GM13977 (cell line): ENCODE data around the gene DCT.
A peak's percentile ranks its signal among the peaks of the same experiment; 100 is the strongest.

Source experiments
- DNase-seq: peaks from one replicate; pipeline ENCODE4 v3.0.0; 2012; ENCODE audit warnings: low spot score
- in situ Hi-C: fragments of 300-500 bp; cut with MboI; formaldehyde crosslinking; loops from one replicate; pipeline ENCODE4 v1.12.0; 2022; ENCODE audit warnings: low sequenced_read_pairs, low pct_unique_long_range_greater_than_20kb, mixed read lengths, inconsistent platforms; ENCODE audit not compliant: unreplicated experiment
- TF ChIP-seq, protein P1 (sequence below): IDR thresholded peaks from 2 replicates; pipeline ENCODE4 v1.5.1; 2012; ENCODE audit warnings: mild to moderate bottlenecking, control low read depth; ENCODE audit not compliant: insufficient read depth; ENCODE audit errors: extremely low read depth, missing control alignments

DCT gene

DNA sequence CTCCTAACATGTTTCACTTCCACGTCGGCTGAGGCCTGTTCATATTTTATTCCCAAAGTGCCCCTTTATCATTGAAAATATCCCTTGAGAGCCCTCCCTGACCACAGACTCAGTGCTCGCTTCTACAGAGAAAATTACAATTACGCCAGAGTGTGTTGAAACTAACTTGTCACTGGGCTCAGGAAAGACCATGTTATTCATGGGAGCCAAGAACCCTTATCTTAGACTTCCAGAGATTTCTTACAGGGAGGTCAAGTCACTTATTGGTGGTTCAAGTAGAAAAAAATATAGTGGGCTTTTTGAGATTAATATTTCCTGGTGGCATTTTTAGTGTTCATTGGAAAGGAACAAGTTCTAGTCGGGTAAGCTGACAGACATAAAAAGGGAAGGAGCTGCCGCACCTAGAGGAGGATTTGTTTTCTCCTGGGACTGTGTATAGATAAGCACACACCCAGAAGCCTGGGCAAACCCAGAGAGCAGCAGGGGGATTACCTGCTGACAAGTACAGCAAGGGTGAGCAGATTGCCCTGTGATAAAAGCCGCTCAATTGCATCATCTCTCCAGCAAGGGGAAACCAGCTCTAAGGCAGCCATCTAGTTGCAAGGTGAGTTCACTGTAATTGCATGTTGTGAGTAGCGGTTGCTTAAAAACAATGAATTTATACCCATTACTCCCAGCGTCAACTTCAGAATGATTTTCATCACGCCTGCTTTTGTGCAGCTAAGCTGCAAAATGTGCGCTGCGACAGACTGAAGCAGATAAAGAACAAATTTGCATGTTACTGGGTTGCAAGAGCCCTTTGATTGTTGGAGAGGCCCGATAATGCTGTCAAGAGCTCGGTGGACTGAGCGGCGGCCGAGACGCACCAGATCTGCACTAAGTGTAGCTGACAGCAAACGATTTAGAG, 46.2 kb downstream of the DCT start:
- TF ChIP-seq, protein P1, sequence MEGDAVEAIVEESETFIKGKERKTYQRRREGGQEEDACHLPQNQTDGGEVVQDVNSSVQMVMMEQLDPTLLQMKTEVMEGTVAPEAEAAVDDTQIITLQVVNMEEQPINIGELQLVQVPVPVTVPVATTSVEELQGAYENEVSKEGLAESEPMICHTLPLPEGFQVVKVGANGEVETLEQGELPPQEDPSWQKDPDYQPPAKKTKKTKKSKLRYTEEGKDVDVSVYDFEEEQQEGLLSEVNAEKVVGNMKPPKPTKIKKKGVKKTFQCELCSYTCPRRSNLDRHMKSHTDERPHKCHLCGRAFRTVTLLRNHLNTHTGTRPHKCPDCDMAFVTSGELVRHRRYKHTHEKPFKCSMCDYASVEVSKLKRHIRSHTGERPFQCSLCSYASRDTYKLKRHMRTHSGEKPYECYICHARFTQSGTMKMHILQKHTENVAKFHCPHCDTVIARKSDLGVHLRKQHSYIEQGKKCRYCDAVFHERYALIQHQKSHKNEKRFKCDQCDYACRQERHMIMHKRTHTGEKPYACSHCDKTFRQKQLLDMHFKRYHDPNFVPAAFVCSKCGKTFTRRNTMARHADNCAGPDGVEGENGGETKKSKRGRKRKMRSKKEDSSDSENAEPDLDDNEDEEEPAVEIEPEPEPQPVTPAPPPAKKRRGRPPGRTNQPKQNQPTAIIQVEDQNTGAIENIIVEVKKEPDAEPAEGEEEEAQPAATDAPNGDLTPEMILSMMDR, result no peak
- DNase-seq, result peak; percentile 6
- in situ Hi-C loops, result loop anchor here (10.0 kb wide), 1 partner anchor 181 kb away; no protein-coding TSS in a partner anchor

DNA sequence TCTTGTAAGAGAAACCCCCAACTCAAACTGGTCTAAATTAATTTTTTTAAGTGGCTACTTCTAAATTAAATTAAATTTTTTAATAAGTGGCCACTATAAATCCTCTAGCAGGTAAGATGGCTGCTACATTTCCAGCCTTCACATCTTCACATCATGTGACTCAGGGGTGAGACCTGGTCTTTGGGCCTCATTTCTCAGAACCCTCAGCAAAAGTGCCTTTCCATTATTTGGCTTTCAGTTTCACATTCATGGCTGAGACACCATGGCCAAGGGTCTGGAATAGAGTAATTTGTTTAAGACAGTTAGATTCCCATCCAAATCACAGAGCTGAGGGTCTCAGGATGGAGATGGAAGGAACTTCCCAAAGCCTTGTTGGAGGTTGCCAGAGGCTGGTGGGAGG, 47.5 kb downstream of the DCT start:
- in situ Hi-C loops, result loop anchor here (10.0 kb wide), 1 partner anchor 183 kb away; no protein-coding TSS in a partner anchor
- TF ChIP-seq, protein P1, result no peak
- DNase-seq, result no peak

DNA sequence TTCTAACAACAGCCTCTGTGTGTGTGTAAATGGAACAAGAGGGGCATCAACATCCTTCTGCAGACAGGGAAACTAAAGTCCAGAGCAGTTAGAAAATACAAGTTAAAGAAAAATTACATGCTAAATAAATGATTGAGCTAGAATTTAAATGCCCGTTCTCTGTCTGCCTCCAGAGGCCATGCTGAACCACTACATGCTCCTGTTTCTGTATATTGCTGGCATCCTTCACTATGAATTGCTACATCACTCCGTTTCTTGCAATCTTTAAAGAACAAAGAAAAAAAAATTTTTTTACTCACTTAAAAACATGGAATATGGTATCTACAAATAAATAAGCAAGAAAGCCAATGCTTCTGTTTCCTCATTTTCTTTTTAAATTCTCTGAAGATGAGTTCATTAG, 47.9 kb downstream of the DCT start:
- in situ Hi-C loops, result loop anchor here (10.0 kb wide), 1 partner anchor 183 kb away; no protein-coding TSS in a partner anchor
- TF ChIP-seq, protein P1, result no peak
- DNase-seq, result no peak

DNA sequence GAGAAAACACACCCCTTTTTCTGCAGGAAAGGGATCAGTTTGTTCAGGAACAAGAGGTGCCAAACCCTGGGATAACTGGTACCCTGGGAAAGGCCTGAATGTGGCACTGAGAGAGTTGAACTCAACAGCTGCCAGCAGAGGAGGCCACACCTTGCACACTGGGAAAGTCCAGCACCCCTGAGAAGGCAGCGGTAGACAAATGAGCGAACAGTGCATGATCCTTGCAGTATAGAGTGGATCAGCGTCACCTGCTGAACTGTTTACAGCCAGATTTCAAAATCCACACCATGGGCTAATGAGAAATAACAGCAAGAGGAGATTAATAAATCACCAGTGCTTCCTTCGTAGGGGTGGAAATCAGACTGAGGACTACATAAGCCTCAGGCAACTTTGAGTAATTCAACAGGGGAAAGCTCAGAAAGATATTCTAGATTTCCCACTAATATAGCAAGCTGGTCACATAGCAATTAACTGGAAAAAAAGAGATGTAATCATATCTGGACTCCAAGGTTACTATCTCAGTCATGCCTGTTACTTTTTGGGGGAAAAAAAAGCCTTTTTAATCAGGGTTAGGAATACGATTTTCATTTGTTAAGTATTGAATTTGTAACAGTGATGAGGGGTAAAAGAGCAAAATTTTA, 52.0 kb downstream of the DCT start:
- DNase-seq, result no peak
- TF ChIP-seq, protein P1, result no peak
- in situ Hi-C loops, result no loop called here

DNA sequence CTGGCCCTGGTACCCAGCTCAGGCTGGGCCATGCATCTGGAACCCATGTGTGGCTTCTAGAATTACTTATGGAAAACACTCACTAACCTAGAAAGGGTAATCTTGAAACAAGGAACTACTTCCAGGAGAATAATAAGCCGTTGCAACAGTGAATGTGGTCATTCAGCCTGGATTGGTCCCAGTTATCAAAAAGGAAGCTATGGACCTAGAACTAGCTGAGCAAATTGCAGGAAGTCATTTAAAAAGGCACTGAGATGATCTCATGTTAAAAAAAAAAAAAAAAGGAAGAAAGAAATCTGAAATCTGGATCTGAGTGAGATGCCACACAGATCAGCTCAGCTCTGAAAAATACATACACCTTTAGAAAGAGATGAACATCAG, 59.6 kb downstream of the DCT start:
- no peak for DNase-seq
- TF ChIP-seq, protein P1, result no peak
- in situ Hi-C loops, result no loop called here

DNA sequence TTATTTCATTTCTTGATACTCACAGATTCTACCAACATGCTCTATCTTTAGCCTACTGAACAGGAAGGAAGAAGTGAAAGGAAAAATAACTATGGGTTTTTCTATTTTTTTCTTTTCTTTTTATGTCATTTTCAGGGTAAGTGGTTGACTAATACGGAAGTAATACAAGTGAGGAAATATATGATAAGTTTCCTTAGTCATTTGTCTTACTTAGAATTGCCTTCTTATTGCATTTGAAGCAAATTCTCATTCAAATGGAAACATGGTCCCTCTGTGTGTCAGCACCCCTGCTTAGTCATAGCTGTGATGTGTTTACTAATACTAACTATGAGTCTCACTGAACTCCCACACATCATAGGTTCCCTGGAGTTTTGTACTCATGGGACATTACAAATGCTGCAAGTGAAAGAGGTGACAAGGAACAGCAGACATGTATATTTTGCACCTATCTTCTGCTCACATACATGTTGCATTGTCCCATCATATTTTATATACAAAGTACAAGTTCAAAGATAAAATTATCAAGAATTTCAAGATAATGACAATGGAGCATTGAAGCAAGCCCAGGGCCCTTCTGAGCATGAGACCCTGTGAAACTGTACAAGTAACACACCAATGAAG, 60.1 kb downstream of the DCT start:
- TF ChIP-seq, protein P1, result no peak
- DNase-seq, result no peak
- in situ Hi-C loops, result no loop called here
